Measurements from ENCODE around the gene EXOC2.

GRCh38 chr6:689223-689622 lies 3.7 kb downstream of the EXOC2 start:
- TF ChIP-seq CTCF (IDR thresholded peaks at IDR 0.05; ENCODE audit: low read depth, low read length, poor library complexity, severe bottlenecking): no peak
- TF ChIP-seq EZH2phosphoT487 (IDR thresholded peaks at IDR 0.05; ENCODE audit: borderline replicate concordance, low read length): no peak

All from DOHH2 (cell line).